ENCODE measurements around the gene FOXP1.

The FOXP1 gene

DNA sequence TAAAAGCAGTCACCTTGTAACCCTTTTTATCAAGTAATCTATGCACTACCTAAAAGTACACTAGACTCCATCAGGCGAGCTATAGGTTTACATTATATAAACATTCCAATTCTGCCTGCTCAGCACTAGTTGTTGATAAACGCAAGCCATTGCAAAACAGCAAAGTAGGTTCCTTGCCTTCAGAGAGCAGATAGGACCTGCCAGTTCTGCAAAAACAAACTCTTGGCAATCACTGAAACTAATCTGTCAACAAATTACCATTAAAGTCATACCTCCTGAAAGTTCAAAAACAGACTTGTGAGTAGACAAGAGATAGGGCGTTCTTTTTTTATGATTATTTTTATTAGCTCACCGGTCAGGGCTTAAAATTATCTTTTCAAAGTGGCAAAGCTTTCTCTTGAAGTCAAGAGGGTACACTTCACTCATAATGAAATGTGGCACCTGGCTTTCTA, 392.5 kb downstream of the FOXP1 start:
- no peak for DNase-seq

GRCh38 chr3:71189480-71189879, 394.0 kb downstream of the FOXP1 start:
- DNase-seq, result no peak

DNA sequence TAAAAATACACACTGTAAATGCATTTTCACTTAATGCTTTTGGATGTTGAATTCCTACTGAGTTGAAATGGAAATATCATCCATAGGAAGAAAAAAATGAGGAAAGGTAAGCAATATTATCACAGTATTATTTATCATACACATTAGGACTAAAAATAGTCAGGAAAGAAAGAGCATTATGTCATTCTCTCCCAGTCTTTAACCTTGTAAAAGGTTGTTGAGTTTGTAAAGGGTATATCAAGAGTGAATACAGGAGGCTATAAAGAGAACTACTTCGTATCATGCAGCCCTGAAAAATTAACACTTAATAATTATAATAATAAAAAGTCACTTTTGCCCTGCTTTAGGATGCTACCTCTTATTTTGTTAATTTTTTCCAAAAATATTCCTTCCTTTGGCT, 395.8 kb downstream of the FOXP1 start:
- no peak for DNase-seq

DNA sequence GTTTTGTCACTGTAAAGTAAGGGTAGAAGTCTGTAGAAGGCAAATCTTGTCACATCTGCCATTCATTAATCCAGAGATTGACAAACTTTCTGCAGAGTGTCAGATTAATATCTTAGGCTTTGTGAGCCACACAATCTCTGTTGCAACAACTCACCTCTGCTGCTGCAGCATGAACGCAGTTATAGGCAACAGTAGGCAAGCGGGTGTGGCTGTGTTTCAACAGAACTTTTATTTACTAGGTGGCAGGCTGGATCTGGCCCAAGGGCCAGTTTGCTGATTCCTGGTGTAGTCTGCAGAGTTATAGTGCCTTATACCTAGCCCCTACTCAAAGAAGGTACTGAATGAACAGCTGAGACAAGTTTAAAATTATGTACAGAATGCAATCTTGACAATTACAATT, 396.7 kb downstream of the FOXP1 start:
- DNase-seq, result no peak

DNA sequence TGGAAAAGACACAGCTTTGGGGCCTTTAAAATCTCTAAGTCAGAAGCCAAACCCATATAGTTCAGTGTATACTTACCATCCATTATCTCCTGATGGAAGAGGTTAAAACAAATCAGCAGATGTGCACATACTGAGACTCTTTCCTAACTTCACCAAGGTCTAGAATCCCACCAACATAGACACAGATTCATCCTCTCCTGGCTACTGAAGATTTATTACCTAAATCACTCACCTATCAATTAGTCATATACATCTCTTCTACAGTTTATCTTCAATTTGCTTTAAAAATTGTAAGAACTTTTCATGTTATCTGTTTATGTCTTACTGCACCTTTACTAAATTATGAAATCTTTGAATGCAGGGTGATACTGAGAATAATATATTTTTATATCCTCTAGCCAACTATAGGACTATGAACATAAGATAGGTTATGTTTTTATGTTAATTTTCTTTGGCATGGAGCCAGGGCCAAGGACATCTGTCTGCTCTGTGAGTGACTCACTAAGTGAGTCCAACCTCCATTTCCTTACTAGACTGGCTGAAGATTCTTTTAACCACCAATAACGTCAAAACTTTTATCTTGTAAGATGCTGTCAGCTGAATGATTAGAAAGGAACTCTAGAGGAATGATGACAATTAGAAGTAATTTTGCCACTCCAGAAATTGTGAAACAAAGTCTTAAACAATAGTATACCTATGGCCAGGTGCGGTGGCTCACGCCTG, 397.6 kb downstream of the FOXP1 start:
- no peak for DNase-seq

DNA sequence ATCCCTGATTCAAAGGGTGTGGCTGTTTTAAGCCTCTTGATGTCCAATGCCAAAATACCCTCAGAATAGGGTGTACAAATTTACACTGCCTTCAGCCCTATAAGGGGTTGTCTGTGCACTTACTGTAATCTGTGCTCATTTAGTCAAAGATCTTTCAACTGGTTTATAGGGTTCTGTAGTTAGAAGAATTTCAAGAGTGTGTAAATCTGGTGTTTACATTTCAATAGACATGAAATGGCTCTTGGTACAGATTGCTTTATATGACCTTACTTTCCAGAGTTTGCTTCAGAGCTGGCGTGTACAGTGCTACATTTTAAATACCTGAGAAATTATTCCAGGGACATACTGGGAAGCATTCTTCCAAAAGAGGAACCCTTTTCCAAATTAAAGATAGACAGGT, 399.3 kb downstream of the FOXP1 start:
- no peak for DNase-seq

DNA sequence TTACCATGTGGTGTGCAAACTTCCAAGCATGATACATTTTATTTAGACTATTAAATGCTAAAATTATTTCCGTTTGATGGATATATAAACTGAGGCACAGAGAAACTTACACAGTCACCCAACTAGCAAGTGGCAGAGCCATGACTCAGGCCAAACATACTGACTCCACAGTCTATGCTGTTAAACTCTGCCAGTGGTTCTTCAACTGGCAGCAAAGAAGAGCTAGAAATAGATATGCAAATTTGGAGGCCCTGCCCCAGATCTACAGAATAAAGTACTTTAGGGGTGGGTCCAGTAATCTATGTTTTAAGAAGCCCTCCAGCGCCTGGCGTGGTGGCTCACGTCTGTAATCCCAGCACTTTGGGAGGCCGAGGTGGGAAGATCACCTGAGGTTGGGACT, 400.0 kb downstream of the FOXP1 start:
- DNase-seq, result no peak

- no peak for DNase-seq
Observed at GRCh38 chr3:71180524-71180923, 403.0 kb downstream of the FOXP1 start.

DNA sequence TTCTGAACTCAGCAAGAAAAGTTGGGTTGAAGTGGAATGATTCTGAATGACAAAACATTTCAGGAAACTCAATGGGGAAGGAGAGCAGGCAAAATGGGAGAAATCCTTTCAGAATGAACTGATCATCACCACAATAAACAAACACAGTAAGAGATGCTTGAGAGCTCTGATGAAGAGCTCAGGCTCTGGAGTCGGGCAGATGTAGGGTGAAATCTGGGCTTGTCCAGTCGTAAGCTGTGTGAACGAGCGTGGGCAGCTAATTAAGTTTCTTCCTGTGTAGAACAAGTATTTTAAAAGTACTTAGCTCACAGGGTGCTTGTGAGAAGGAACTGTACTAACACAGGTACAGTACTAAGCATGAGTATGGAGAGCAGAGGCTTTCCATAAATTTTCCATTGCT, 406.2 kb downstream of the FOXP1 start:
- no peak for DNase-seq

DNA sequence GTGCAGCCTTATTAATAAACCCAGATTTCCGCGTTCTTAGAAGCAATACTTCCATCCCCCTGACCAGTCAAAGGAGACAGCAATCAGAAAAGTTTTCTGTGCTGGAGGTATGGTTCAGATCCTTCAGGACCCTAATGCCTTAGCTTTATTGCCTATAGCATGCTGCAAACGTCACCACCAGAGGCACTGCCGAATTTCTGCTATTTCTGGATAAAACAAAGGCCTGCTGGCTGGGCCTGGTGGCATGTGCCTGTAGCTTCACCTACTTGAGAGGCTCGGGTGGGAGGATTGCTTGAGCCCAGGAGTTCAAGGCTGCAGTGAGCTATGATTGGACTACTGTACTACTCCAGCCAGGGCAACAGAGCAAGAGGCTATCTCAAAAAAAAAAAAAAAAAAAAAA, 407.2 kb downstream of the FOXP1 start:
- DNase-seq, result no peak

- no peak for DNase-seq
Observed at GRCh38 chr3:71175691-71176365, 407.7 kb downstream of the FOXP1 start.

- DNase-seq, result no peak
Observed at GRCh38 chr3:71172951-71173350, 410.6 kb downstream of the FOXP1 start.

GRCh38 chr3:71172189-71172588, 411.3 kb downstream of the FOXP1 start:
- DNase-seq, result no peak

DNA sequence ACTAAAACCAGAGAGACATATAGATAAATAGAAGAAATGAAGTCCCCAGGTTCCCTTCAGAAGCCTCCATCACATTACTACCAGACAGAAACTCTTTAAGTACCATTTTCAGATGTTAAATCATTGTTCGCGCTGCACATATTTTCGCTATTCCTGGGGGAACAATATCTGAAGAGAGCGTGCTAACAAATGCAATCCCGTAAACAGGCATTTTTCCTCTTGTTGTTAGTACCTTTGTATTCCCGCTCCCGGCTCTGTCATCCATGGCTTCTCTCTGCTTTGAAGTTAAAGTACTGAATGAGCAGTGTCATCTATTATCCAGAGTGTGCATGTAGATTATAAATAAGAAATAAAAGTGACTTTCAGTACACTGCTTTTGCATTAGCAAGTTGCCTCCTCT, 412.3 kb downstream of the FOXP1 start:
- DNase-seq, result no peak

DNA sequence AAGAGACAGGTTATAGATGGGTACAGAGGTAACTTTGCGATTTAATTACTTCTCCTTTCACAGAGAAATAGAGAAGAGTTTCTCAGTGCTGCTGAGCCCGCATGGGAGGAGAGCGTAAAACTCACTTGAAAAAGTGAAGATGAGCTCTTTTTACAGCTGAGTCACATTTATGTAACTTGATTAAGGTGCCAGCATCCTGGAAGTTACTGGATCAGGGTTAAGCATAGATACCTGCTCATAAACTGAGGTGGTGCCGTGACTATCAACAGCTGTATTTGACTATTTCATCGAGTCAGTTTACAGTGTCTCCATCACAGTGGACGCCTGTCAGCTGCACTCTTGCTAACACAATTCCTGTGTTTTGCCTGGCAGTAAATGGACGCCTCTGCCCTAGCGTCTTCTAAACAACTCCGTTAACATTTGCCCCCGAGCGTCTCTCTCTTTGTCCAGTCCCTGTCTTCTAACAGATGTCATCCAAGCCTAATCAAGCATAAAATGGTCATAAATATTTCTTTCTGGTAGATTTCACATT, 414.6 kb downstream of the FOXP1 start:
- DNase-seq, result peak; percentile 45

DNA sequence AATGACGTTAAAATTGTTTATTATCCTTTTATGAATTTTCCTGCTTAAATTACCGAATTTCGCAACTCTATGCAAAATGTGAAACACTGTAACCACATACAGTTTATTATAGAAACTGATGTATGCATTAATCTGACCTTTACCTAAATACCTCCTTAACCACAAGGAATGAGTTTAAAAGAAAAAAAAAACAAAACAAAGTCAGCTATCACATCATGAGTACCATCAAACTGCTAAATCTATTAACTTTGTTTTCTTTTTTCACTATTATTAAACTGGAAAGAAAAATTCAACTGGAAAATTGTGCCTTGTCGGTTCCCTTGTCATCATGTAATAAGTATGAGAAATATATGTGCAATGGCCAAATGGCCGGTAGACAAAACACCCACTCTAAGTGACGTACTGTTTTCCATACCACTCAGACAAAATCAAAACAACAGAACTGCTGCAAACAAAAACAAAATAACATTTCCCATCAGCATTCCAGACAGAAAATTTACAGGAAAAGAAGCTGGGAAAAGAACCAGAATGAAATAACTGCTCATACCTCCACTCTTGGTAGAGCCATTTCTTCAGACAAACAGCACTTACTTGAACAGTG, 415.3 kb downstream of the FOXP1 start:
- DNase-seq, result no peak

DNA sequence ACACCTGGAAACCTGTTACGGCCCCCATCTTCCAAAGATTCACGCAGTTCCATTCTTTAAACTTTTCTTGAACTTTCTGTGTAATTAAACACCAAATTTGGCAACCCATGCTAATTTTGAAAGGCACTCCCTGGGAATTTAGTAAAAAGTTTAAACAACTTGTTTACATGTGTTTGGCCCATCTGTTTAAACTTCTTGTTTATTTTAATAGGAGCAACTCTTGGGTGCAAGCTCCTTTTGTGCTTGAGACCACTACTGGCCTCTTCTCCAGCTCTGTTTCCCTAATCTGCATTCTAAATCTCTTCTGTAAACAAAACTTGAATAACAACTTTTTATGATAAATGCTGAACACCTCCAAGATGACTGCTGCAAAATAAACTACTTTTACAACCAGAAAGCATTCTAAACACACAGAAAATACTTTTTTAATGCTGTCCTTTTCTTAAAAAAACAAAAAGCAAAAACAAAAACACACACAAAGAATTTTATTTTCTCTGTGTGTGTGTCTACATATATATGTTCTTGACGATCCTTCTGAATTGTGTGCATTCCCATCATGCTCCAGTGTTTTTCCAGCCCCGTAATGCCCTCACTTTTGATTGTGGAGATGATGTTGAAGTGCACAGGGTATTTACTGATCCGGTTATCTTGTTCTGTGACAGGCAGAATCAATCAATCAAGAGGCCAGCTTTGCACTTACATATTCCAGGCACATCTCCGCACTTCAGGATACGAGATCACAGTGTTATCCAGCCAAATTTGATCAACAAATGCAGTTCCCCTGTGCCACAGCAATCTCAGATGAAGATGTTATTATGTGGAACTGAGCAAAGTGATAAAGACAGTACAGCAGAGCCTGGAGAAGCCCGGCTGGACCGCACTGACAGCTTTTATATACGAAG, 416.9 kb downstream of the FOXP1 start:
- no peak for DNase-seq

GRCh38 chr3:71164881-71165280, 418.6 kb downstream of the FOXP1 start:
- DNase-seq, result no peak

DNA sequence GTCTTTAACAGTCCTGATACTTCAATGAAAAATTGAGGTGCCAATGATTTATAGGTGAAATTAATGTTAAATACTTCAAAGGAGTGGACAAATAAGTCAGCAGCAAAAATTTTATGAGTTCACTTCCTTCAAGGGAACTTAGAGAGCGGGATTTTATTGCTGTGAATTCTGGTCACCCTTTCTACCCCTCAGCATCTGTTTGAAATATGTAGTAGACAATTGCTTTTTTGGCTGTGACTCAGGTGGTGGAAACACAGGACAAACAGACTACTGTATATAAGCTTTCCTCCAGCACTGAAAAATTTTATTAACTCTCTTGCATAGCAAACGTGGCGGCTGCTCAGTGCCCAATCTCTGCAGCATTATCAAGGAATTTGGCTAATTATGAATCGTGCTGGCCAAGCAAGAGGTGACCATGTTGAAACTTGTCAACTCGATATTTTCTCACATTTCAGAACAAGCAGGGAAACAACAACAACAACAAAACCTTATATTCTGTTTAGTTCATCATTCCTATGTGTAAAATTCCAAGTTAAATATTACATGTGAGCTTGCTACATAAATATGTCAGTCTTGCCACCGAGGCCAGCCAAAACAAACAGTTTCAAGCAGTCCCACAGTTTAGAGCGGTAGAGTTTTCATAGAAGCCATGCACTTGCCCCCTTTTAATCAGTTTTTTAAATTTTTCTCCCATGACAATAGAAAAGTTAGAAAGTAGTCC, 420.2 kb downstream of the FOXP1 start:
- DNase-seq, result no peak

- no peak for DNase-seq
Observed at GRCh38 chr3:71162221-71162620, 421.3 kb downstream of the FOXP1 start.

GRCh38 chr3:71160785-71161546, 422.6 kb downstream of the FOXP1 start:
- DNase-seq, result no peak

All from NCI-H1092 treated with DMSO at 0.1 percent for 48 hours (cell line).